NCI-H2029 (cell line): ENCODE results near the gene MYL12B.
"Not testable (repeated sequence)": the region's sequence is repeated elsewhere in the genome, so short reads cannot be mapped to it uniquely, and the experiment has no call there.

Source experiments
- DNase-seq: peaks from one replicate; lab custom pipeline; 2025; lab: John Stamatoyannopoulos, UW

The MYL12B gene

DNA sequence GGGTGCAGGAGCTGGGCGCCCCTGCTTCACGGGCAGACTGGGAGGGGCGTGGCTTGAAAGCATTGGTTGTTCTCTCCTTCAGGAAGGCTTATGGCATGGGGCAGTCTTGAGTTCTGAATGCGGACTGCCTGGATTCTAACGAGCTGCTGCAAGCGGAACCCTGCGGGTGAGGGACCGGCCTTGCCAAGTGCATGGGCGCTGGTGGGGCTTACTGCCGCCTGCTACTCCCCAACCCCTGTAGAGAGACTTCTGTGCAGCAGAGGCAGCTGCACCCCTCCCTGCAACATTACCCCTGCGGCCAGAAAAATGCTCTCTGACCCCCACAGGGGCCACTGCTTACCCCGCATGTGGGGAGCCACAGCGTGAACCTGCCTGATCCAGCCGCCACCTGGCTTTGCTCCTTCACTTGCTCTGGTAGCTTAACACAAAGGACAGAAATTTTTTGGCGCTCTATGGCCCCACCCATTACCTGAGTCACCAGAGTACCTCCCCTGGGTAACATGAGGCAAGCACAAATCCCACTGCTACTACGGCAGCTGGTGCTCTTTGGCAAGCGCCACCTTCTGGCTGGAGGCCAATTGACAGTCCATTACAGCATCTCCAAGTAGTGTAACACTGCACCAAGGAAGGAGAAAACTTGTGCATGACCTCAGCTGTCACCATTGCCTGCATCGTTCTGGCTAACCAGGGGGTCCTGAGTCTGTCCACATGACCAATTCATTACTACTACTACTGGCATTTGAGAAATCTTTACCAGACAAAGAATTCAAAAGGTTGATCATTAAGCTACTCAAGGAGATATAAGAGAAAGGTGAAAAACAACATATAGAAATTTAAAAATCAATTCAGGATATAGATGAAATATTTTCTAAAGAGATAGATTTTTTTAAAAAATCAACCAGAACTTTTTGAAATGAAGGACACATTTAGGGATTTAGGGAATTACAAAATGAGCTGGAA is 35.4 kb downstream of the MYL12B start:
- DNase-seq, result peak; percentile 82

GRCh38 chr18:3304832-3305231 is 42.9 kb downstream of the MYL12B start:
- no peak for DNase-seq

DNA sequence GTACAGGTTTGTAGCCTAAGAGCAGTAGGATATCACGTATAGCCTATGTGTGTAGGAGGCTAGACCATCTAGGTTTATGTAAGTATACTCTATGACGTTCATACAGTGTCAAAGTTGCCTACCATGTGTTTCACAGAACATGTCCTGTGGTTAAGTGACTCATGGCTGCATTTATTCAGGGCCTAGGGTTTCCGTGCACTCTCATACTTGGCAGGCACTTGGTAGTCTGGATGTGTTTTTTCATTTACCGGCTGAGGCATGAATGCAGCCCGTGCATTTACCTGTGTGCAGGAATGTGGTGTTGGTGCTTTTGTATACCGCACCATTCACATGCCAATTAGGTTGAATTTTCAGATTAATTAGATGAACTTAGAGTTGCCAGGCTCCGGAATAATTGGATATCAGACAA is 43.4 kb downstream of the MYL12B start:
- no peak for DNase-seq

- DNase-seq, result no peak
Measured at GRCh38 chr18:3305933-3306332, 44.0 kb downstream of the MYL12B start.

GRCh38 chr18:3306391-3306790 is 44.5 kb downstream of the MYL12B start:
- no peak for DNase-seq

DNA sequence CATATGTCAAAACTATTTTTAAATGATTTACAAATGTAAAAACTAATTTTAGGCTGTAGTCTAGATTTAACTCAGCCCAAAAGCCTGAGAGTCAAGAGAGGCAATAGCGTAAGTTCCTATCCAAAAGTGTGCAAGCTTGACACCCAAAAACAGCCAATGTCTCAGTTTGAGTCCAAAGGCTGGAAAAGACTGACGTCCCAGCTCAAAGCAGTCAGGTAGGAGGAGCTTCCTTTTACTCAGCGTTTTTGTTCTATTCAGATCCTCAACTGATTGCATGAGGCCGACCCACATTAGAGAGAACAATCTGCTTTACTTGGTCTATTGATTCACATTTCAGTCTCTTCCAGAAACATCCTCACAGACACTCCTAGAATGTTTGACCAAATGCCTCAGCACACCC is 51.8 kb downstream of the MYL12B start:
- no peak for DNase-seq

DNA sequence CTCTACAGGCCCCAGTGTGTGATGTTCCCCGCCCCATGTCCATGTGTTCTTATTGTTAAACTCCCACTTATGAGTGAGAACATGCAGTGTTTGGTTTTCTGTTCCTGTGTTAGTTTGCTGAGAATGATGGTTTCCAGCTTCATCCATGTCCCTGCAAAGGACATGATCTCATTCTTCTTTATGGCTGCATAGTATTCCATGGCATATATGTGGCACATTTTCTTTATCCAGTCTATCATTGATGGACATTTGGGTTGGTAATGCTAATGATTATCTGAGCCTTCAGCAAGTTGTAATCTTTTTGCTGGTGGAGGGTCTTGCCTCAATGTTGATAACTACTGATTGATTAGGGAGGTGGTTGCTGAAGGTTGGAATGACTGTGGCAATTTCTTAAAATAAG is 53.4 kb downstream of the MYL12B start:
- not testable (repeated sequence) for DNase-seq

GRCh38 chr18:3319399-3319798 is 57.5 kb downstream of the MYL12B start:
- DNase-seq, result no peak

DNA sequence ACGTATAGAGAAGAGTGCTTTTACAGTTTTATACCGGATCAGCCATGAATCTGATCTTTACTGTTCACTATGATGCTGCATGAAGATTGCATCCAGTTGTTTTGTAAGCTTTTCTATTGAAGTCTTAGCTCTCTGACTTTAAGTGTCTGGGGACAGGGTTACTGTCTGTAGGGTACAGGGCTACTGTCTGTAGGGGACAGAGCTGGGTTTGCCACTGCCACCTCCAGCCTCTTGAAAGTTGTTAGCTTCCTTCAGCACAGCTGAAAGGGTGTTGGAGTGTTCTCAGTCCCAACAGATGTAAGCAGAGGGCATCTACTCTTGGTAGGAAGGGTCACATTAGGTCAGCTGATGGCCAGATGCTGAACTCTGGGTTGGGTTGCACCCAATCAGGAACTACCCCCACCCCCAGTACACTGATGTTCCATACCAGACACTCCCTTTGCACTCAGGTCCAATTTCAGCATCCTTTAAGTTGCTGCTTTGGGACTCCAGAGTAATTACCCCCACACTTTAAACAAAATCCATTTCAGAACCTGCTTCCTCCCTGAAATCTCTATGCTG is 58.0 kb downstream of the MYL12B start:
- DNase-seq, result no peak

DNA sequence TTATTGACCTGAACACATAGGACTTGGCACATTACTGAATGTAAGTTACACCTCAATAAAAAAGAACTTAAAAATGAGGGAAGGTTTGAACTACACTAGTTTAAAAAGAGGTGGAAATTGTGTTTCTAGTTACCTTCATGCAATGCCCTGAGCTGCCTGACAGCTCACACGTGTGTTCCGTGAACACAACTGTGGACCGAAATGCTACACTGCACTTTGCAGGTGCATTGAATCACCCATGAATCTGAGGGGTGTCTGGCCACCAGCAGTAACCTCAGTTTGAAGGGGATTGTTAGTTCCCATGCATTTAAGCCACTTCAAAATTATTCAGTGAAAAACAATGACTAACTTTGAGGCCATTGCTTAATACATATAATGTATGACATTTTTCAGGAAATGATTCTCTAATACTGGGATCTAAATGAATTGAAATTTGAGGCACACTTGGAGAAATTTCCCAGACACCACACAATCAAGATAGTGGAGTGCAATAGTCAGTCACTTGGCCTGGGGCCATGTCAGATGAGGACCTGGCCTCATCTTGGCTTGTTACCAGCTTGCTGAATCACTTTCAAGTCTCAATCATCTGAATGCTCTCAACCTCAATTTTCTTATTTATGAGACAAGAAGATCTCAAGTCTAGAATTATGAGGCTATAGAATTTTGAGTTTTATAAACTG is 59.3 kb downstream of the MYL12B start:
- DNase-seq, result peak; percentile 49

- no peak for DNase-seq
Measured at GRCh38 chr18:3323900-3324299, 62.0 kb downstream of the MYL12B start.
